ENCODE results near the gene HSPA14.

- TF ChIP-seq, protein P1, sequence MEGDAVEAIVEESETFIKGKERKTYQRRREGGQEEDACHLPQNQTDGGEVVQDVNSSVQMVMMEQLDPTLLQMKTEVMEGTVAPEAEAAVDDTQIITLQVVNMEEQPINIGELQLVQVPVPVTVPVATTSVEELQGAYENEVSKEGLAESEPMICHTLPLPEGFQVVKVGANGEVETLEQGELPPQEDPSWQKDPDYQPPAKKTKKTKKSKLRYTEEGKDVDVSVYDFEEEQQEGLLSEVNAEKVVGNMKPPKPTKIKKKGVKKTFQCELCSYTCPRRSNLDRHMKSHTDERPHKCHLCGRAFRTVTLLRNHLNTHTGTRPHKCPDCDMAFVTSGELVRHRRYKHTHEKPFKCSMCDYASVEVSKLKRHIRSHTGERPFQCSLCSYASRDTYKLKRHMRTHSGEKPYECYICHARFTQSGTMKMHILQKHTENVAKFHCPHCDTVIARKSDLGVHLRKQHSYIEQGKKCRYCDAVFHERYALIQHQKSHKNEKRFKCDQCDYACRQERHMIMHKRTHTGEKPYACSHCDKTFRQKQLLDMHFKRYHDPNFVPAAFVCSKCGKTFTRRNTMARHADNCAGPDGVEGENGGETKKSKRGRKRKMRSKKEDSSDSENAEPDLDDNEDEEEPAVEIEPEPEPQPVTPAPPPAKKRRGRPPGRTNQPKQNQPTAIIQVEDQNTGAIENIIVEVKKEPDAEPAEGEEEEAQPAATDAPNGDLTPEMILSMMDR (optimal IDR thresholded peaks at IDR 0.05 in 1 of 3, IDR thresholded peaks at IDR 0.05 in 1 of 3, conservative IDR thresholded peaks at IDR 0.05 in 1 of 3; ENCODE audit: extremely low read depth in 1 of 3, insufficient read depth in 2 of 3, low read length in 3 of 3) = no peak
- no peak for TF ChIP-seq EZH2 (IDR thresholded peaks at IDR 0.05; ENCODE audit: low read length)
Observed at GRCh38 chr10:14798636-14799035, 39.5 kb upstream of the HSPA14 start.
